Measurements from ENCODE around the gene RUBCNL.
"Not testable (repeated sequence)": the region's sequence is repeated elsewhere in the genome, so short reads cannot be mapped to it uniquely, and the experiment has no call there.

RUBCNL gene, protein sequence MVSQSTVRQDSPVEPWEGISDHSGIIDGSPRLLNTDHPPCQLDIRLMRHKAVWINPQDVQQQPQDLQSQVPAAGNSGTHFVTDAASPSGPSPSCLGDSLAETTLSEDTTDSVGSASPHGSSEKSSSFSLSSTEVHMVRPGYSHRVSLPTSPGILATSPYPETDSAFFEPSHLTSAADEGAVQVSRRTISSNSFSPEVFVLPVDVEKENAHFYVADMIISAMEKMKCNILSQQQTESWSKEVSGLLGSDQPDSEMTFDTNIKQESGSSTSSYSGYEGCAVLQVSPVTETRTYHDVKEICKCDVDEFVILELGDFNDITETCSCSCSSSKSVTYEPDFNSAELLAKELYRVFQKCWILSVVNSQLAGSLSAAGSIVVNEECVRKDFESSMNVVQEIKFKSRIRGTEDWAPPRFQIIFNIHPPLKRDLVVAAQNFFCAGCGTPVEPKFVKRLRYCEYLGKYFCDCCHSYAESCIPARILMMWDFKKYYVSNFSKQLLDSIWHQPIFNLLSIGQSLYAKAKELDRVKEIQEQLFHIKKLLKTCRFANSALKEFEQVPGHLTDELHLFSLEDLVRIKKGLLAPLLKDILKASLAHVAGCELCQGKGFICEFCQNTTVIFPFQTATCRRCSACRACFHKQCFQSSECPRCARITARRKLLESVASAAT

DNA sequence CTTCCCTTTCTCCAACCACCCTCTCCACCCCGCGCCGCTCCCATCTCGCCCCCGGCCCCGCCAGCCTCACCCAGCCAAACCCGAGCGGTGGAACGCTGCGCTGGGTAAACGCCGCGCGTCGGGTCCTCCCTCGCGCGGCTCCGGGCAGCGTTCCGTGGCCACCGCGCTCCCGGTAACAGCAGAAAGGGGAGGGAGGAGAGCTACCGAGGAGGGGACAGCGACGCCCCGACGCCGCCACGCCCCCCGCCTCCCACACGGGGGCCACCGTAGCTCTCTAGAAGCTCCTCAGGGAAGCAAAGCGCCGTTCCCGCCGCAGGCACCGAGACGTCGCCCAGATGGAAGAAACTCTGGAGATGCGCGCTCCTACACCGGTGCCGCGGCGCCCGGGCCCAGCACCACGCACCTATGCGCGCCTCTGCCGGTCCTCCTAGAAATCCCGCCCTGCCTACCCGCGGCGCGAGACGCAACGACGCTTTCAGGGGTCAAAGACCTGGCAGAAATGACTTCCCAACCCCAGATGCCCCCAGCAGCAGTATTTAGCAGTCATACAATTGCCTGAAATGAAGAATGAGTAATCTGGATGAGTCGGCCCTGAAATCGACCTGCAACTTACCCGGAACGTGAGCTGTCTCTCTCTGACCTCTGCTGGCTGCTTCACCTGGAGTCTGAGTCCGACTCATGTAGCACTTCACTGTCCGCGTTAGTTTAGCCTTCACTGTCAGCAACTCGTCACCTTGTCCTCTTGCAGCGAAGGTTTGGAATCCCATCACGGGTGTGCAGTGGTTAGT, at the start of gene RUBCNL:
Gene RUBCNL, minus strand, starts transcription at position 189 of the 788 bp plus-strand sequence. CDS start 14,777 bp downstream, outside the sequence.
- no peak for DNase-seq (ENCODE audit: low spot score)

DNA sequence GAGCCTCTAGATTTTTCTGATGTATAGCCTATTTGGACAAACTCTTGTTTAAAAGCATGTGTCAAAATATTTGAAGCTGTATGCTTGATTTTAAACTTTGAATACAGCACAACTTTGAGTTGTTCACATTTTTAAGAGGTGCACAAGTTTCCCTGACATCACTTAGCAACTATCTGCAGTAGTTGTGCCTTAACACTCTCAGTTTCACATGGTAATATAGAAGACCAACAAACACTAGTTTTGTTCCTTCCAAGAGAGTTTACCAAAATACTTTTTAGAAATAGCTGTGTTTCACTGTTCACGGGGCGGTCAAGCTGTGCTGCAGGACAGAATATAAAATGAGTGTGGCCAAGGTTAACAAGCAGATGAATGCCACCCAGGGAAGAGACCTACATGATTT, 42.5 kb upstream of the RUBCNL start:
- not testable (repeated sequence) for DNase-seq (ENCODE audit: low spot score)

GRCh38 chr13:46405457-46405856, 18.4 kb upstream of the RUBCNL start:
- DNase-seq (ENCODE audit: low spot score), result no peak

DNA sequence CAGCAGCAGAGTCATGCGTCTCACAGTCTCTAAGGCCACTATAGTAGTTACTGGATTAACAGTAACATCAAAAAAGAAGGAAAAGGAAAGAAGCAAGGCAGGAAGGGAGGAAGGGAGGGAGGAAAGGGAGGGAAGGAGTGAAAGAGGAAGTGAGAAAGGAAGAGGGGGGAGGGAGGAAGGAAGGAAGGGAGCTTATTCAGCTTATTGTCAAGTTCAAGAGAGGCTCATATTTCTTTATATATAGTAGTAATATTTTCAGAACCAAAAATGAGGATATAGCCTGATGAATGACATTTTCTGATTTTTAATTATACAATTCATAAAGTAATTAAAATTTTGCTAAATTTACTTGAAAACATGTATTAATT, 17.7 kb upstream of the RUBCNL start:
- no peak for DNase-seq (ENCODE audit: low spot score)

DNA sequence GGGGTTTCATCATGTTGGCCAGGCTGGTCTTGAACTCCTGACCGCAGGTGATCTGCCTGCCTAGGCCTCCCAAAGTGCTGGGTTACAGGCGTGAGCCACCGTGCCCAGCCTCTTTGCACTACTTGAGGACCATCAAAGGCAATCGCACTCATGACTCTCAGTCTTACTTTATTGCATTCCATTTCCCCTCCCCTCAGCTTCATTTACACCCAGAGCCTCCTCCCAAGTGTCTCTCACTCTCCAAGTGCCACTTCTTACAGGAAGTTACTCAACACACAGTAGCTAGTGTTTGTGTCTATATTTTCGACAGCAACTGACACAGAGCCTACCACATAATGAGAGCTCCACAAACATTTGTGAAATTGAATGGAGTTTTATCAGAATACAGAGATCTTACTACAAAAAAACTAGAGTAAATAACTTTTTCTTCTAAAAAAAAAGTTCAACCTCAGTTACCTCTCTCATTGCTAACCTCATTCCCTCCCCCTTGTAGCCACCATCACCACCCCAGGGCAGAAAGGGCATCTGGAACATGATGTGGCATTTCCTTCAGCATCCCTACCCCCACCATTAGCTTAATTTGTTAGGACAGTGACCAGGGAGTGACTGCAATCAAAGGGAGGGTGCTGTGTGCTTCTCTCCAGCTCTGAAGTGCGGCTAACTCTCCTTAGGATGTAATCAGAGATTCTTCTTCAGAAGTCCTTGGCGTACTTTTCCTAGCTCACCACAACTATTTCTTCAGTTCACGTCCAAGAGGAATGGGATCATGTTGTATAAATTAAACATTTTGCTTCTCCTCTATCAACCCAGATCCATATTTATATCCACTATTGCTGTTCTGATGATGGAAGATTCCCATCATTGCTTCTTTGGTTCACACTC, 17.0 kb upstream of the RUBCNL start:
- DNase-seq (ENCODE audit: low spot score), result no peak

- DNase-seq (ENCODE audit: low spot score), result no peak
Observed at GRCh38 chr13:46402178-46402577, 15.1 kb upstream of the RUBCNL start.

DNA sequence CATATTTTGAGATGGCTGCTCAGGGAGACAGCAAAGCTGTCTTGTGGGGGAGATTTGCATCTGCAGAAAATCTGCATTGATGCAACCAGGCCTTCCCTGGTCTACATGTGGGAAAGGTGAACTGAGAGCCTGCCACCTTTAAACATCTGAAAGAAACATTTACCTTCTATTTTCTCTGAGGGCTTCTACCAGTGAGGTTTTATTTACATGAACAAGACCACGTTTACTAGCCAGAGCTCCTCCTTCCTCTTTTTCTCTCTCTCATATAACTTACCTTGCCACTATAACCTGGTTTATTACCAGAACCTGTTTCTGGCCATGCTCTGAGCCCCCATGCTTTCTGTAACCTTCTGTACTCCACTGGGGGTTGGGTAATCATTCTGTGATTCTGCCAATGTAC, 14.4 kb upstream of the RUBCNL start:
- DNase-seq (ENCODE audit: low spot score), result no peak

- no peak for DNase-seq (ENCODE audit: low spot score)
Observed at GRCh38 chr13:46396341-46396740, 9.3 kb upstream of the RUBCNL start.

GRCh38 chr13:46392967-46393366, 5.9 kb upstream of the RUBCNL start:
- no peak for DNase-seq (ENCODE audit: low spot score)

- no peak for DNase-seq (ENCODE audit: low spot score)
Observed at GRCh38 chr13:46389457-46390451, 2.7 kb upstream of the RUBCNL start.

DNA sequence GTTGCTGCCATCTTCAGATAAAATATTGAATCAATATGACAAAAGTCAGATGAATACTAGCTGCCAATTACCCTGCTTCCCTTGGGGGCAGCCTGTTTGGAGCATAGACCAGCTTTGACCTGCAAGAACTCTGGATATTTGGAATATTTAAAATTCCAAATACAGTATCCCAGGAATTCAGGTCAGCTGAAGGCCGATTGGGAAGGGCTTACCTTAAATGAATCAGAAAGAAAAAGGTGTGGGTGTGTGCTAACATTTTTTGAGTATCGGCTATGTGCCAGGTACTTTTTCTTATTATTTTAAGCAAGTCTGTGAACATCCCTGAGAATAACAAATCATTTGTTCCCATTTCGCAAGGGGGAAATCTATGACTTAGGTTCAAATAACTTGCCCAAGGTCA, 1.8 kb upstream of the RUBCNL start:
- no peak for DNase-seq (ENCODE audit: low spot score)

DNA sequence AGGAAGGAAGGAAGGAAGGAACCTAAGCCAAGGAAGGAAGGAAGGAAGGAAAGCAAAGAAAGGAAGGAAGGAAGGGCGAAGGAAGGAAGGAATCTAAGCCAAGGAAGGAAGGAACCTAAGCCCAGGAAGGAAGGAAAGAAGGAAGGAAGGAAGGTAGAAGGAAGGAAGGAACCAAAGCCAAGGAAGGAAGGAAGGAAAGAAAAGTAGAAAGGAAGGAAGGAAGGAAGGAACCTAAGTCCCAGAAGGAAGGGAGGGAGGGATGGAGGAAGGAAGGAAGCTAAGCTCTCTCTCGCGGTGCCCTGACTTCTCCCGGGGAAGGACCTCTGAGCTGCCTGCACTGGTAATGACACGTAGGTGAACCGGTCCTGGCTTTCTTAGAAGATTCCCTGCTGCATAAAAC, 1.3 kb upstream of the RUBCNL start:
- no peak for DNase-seq (ENCODE audit: low spot score)

GRCh38 chr13:46386392-46387063, 524 bp downstream of the RUBCNL start:
- no peak for DNase-seq (ENCODE audit: low spot score)

DNA sequence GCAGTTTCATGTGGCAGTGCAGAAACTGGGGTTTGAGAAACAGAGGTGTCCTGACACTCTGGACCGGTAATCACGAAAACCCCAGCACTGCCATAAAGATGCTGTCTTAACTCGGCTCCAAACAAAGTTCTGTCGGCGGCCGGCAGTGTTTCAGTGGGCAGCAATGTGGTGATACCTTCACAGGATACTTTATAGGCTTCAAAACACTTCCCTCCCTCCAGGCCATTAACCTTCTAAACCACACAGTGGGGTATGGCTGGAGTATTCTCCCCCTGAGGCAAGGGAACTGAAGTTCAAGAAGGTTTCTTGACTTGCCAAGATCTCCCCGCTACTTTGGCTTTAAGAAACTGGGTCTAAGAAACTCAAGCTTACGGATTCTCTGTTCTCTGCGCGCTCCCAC, 1.1 kb downstream of the RUBCNL start:
- no peak for DNase-seq (ENCODE audit: low spot score)

- DNase-seq (ENCODE audit: low spot score), result no peak
Observed at GRCh38 chr13:46383383-46383782, 3.7 kb downstream of the RUBCNL start.

GRCh38 chr13:46382224-46382623, 4.8 kb downstream of the RUBCNL start:
- DNase-seq (ENCODE audit: low spot score), result no peak

- DNase-seq (ENCODE audit: low spot score), result no peak
Observed at GRCh38 chr13:46380242-46380641, 6.8 kb downstream of the RUBCNL start.

GRCh38 chr13:46379611-46380010, 7.4 kb downstream of the RUBCNL start:
- DNase-seq (ENCODE audit: low spot score), result no peak

- DNase-seq (ENCODE audit: low spot score), result no peak
Observed at GRCh38 chr13:46378411-46378810, 8.6 kb downstream of the RUBCNL start.

DNA sequence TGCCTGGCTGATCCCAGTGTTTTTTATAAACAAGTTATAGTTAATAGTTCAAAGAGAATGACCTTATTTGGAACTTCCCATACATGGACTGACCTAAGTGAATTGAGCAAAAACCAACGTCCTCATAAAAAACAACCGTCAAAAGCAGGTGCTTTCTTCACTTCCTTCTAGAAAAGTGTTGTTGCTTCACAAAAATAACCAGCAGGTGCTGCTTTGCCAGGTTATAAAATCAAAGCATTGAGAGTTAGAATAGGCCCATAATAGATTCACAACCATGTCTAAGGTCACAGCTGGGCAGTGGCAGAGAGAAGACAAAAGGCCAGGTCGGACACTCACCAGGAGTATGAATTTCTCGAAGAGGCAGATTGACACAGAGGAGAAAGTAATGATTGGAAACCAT, 9.5 kb downstream of the RUBCNL start:
- DNase-seq (ENCODE audit: low spot score), result no peak
